Keratinocyte (primary cell): ENCODE data around the gene PPFIA3.

Experiments
- CTCF ChIP-seq, 3 experiments: IDR thresholded peaks in 1 of 3; conservative IDR thresholded peaks in 1 of 3; optimal IDR thresholded peaks in 1 of 3; 2 replicates in 2 of 3; 3 replicates in 1 of 3; pipeline versions ENCODE3 to v1.5.1; 2011; ENCODE audit warnings: low read length in 3 of 3, mild to moderate bottlenecking in 3 of 3, moderate library complexity in 2 of 3, control low read depth in 1 of 3, inconsistent platforms in 1 of 3; ENCODE audit not compliant: insufficient read depth in 2 of 3; ENCODE audit errors: extremely low read depth in 1 of 3
- EZH2 ChIP-seq: IDR thresholded peaks from one replicate; pipeline ENCODE4 v1.6.1; 2012; ENCODE audit warnings: inconsistent platforms, mild to moderate bottlenecking, low read length, moderate library complexity

DNA sequence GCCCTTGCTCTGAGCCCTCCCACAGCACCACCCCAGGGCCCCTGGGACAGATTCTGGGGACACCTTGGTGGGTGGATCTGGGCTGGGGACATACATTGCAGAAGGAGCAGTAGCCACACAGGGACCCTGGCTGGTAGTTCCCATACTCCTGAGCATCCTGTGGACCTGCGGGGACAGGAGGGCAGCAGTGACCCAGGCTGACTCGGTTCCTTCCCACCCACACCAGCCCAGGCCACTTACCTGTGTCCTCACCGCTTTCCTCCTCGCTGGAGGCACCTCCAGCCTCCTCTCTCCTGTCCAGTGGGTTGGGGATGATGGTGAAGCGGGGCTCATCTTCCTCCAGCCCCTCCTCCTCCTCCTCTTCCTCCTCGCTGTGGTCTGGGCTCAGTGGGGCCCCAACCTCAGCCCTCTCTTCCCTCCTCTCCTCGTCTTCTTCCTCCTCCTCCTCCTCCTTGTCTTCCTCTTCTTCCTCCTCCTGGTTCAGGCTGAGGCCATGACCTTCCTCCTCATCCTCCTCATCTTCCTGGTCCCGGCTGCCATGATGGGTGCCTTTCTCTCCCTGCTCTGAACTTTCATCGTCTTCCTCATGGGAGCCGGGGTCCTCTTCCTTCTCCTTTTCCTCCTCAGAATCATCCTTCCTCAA is 33.9 kb downstream of the PPFIA3 start:
- no peak for TF ChIP-seq CTCF (optimal IDR thresholded peaks at IDR 0.05 in 1 of 3, IDR thresholded peaks at IDR 0.05 in 1 of 3, conservative IDR thresholded peaks at IDR 0.05 in 1 of 3; ENCODE audit: extremely low read depth in 1 of 3, insufficient read depth in 2 of 3, low read length in 3 of 3)
- TF ChIP-seq EZH2: no peak
